Neural cell (in vitro differentiated cells): Measurements from ENCODE around the gene GPR158.

Experiments
- EZH2 ChIP-seq: fragments of 200-600, 300-800 bp; shearing (Covaris generic), sonication (generic); IDR thresholded peaks from 2 replicates; pipeline ENCODE4 v1.6.1; 2014; ENCODE audit warnings: antibody characterized with exemption, low read length, borderline replicate concordance, mild to moderate bottlenecking; ENCODE audit not compliant: insufficient read depth, poor library complexity, severe bottlenecking
- POLR2AphosphoS5 ChIP-seq: IDR thresholded peaks from 2 replicates; pipeline ENCODE4 v1.6.1; 2012
- TAF1 ChIP-seq: IDR thresholded peaks from 2 replicates; pipeline ENCODE4 v1.6.1; 2012; ENCODE audit warnings: low read depth
- TF ChIP-seq, protein P1 (sequence below): fragments of 450-650 bp; IDR thresholded peaks from 2 replicates; pipeline ENCODE4 v1.5.1; 2014; ENCODE audit warnings: antibody characterized with exemption, mild to moderate bottlenecking, moderate library complexity; ENCODE audit not compliant: poor library complexity, severe bottlenecking
- TF ChIP-seq, protein P2 (sequence below): IDR thresholded peaks from 2 replicates; pipeline ENCODE4 v1.6.1; 2012; ENCODE audit warnings: borderline replicate concordance

DNA sequence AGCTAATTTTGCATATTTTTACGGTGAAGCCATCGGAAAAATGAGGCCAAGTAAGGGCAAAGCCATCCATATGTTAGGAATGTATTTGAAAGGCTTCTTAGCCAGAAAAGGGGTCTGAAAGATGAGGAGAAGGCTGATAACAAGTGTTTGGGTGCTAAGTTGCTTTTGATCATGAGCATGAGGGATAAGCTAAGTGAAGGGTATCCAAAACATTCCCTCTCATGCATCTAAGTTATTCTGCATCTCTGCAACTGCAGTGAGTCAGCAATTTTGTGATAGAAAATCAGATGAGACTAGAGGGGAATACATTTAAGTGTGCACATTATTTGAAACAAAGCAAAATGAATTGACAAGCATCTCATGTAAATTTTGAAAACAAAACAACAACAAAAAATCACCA is 282.8 kb downstream of the GPR158 start:
- TF ChIP-seq, protein P1, sequence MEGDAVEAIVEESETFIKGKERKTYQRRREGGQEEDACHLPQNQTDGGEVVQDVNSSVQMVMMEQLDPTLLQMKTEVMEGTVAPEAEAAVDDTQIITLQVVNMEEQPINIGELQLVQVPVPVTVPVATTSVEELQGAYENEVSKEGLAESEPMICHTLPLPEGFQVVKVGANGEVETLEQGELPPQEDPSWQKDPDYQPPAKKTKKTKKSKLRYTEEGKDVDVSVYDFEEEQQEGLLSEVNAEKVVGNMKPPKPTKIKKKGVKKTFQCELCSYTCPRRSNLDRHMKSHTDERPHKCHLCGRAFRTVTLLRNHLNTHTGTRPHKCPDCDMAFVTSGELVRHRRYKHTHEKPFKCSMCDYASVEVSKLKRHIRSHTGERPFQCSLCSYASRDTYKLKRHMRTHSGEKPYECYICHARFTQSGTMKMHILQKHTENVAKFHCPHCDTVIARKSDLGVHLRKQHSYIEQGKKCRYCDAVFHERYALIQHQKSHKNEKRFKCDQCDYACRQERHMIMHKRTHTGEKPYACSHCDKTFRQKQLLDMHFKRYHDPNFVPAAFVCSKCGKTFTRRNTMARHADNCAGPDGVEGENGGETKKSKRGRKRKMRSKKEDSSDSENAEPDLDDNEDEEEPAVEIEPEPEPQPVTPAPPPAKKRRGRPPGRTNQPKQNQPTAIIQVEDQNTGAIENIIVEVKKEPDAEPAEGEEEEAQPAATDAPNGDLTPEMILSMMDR, result no peak
- TF ChIP-seq TAF1 (no peak), EZH2 (no peak), POLR2AphosphoS5 (no peak)
- TF ChIP-seq, protein P2, sequence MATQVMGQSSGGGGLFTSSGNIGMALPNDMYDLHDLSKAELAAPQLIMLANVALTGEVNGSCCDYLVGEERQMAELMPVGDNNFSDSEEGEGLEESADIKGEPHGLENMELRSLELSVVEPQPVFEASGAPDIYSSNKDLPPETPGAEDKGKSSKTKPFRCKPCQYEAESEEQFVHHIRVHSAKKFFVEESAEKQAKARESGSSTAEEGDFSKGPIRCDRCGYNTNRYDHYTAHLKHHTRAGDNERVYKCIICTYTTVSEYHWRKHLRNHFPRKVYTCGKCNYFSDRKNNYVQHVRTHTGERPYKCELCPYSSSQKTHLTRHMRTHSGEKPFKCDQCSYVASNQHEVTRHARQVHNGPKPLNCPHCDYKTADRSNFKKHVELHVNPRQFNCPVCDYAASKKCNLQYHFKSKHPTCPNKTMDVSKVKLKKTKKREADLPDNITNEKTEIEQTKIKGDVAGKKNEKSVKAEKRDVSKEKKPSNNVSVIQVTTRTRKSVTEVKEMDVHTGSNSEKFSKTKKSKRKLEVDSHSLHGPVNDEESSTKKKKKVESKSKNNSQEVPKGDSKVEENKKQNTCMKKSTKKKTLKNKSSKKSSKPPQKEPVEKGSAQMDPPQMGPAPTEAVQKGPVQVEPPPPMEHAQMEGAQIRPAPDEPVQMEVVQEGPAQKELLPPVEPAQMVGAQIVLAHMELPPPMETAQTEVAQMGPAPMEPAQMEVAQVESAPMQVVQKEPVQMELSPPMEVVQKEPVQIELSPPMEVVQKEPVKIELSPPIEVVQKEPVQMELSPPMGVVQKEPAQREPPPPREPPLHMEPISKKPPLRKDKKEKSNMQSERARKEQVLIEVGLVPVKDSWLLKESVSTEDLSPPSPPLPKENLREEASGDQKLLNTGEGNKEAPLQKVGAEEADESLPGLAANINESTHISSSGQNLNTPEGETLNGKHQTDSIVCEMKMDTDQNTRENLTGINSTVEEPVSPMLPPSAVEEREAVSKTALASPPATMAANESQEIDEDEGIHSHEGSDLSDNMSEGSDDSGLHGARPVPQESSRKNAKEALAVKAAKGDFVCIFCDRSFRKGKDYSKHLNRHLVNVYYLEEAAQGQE, result no peak
